Left forelimb (tissue), 1 donor: ENCODE measurements around the gene ST6GALNAC4.

Experiments
- DNase-seq: peaks from one replicate; pipeline ENCODE4 v3.0.0-alpha.2; 2018; ENCODE audit warnings: low spot score

Gene ST6GALNAC4, protein sequence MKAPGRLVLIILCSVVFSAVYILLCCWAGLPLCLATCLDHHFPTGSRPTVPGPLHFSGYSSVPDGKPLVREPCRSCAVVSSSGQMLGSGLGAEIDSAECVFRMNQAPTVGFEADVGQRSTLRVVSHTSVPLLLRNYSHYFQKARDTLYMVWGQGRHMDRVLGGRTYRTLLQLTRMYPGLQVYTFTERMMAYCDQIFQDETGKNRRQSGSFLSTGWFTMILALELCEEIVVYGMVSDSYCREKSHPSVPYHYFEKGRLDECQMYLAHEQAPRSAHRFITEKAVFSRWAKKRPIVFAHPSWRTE

GRCh38 chr9:127916720-127917581, at the start of gene ST6GALNAC4:
Gene ST6GALNAC4, minus strand, starts transcription at chr9:127917041. Its CDS starts 622 bp downstream, at chr9:127916419.
- DNase-seq = peak; percentile 98

- no peak for DNase-seq
These were observed 49.1 kb upstream of the ST6GALNAC4 start for GRCh38 chr9:127965953-127966352.

GRCh38 chr9:127963359-127964064, 46.7 kb upstream of the ST6GALNAC4 start:
- DNase-seq = no peak

DNA sequence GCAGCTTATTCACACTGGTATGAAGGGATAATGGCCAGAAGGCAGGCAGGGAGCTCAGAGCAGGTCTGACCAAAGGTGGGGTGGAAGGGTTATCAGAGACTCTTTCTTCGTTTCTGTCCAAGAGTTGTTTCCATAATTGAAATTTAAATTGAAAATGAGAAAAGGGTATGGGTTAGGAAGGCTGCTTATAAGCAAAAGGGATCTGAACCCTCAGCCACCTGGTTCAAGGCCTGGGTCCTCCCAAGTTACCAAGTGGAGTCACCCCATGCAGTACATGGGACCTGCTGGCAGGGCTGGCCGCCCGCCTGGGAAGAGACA, 46.2 kb upstream of the ST6GALNAC4 start:
- no peak for DNase-seq

DNA sequence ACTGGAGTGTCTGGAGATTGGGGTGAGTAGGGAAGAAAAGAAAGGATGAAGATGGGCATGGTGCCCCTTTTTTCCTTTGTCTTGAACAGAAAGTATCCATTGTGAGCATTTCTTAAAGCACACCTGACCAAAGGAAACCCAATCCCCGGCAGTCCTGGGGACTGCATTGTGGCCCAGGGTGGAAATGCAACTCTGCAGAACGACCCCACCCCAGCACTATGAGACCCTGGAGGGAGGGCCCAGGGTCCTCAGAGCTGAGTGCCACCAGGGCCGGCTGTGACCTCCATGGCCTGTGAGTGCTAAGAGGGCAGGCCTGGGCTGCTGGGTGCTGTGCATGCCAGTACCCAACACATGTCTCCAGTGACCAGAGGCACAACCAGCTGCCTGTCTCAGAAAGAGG, 45.4 kb upstream of the ST6GALNAC4 start:
- DNase-seq = no peak

- DNase-seq = no peak
These were observed 44.8 kb upstream of the ST6GALNAC4 start for GRCh38 chr9:127961613-127962155.

GRCh38 chr9:127961155-127961490, 44.3 kb upstream of the ST6GALNAC4 start:
- DNase-seq = no peak

DNA sequence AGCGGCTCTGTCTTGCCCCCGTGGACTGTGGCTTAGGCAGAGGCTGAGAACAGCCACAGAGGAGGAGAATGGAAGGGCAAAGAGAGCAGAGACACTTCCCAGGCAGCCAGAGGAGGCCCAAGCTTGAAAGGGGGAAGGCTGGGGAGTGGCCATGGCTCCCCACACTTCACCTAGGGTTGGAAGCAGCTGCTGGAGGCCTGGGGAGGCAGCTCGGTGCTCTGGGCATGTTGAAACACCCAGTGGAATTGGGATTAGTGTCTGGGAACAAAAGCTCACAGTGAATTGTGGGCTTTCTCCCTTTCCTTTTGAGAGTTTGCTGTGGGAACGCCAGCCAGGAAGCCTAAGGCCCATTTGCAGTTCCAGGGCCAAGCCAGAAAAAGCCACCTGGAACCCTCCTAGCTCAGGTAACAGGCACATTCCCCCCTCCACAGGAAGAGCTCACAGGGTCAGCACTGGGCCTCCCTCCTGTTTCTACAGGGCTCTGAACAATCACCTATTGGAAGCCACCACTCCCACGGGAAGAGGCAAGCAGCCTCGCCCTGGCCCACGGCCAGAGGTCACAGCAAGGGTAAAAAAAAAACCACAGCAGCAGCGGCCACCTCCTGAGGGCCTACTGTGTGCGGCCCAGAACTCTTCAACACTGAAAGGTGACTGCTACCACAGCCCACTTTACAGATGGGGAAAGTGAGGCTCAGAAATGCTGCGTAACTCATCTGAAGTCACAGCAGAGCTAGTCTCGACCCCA, 43.7 kb upstream of the ST6GALNAC4 start:
- DNase-seq = no peak

GRCh38 chr9:127959841-127960409, 43.1 kb upstream of the ST6GALNAC4 start:
- DNase-seq = no peak

GRCh38 chr9:127959398-127959797, 42.6 kb upstream of the ST6GALNAC4 start:
- DNase-seq = no peak

DNA sequence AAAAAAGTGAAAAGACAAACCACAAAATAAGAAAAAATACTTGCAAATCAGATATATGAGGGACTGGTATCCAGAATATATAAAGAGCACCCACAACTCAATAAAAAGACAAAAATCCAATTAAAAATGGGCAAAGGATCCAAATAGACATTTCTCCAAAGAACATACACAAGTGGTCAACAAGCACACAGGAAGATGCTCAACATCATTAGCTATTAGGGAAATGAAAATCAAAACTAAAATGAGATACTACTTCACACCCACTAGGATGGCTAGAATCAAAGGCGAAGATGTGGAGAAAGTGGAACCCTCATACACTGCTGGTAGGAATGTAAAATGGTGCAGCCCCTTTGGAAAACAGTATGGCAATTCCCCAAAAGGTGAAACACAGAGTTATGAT, 41.9 kb upstream of the ST6GALNAC4 start:
- no peak for DNase-seq

GRCh38 chr9:127955294-127956015, 38.6 kb upstream of the ST6GALNAC4 start:
- no peak for DNase-seq

DNA sequence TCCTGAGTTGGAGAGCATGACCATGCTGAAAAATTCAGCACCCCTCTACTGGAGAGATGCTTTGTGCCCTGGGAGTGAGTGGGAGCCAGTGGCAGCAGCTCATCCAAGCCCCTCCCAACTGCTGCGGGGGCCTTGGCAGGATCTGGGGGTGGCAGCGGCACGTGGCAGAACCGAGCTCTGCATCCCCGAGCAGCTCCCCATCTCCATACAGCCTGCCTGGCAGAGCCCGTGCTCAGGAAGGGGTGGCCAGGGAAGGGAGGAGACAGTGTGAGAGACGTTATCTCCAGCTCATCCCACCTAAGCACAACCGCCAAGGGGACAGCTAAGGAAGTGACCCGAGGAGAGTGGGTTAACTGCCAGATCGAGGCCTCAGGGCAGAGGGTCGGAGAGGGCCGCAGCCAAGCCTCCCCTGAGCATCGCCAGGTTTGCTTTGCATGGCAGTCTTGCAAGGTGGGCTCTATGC, 38.0 kb upstream of the ST6GALNAC4 start:
- no peak for DNase-seq

- DNase-seq = no peak
These were observed 37.1 kb upstream of the ST6GALNAC4 start for GRCh38 chr9:127953768-127954505.

GRCh38 chr9:127953154-127953553, 36.3 kb upstream of the ST6GALNAC4 start:
- DNase-seq = no peak

DNA sequence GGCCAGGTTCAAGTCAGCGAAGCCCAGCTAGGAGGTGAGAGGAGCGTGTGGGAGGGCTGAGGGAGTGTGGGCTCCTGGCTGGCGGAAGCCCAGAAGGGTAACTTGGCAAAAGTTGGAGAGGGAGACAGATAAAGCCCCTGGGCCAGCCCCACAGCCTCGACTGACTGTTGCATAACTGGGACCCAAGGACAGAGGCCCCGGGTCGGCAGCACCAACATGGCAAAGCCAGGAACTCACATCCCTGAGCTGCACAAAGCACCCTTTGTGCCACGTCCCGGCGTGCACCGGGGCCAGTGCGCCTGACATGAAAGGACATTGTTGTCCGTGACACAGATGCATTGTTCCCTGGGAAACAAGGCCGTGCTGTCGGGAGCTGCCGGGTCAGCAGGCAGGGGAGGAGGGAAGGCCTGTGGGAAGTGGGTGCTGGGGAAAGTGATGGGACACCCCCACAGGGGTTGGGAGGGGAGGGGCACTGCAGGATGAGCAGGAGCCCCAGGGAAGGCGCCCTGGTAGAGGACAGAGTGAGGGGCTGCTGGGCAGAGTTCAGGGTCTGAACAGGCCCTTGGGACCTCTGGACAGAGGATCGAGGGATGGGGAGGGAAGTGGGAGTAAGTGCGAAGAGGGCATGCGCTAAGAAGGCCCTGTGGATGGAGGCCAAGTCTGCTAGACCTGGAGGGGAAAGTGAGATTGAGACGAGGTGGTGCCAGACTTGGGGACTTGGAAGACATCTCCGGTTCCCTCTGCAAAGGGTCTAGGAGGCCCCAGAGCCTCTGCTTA, 33.9 kb upstream of the ST6GALNAC4 start:
- DNase-seq = no peak

DNA sequence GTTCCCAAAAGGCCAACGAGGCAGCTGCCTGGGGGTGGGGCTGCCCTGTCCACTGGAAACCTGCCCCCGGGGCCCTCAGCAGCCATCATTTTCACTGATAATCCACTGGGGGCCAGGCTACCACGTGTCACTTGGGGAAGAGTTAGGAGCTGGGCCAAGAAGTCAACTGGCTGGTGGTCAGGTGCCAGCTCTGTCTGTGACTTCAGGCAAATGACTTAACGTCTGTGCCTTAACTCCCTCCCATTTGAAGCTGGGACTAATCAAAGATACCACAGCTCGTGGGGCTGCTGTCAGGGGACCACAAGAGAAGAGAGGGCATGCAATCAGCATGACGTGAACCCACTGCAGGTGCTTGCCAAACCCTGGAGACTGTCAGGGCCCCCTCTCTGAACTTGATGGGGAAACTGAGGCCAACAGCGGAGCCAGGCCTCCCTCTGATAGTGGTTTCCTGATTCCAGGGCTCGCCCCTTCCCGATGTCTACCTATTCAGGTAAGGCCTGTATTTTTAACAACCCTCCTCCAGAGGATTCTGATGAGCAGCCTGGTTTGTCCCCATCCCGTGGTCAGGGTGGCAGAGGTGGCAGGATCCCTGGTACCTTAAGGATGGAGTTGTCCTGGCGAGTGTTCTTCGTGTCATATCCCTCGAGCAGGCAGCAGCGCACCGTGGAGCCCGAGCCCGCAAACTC, 33.1 kb upstream of the ST6GALNAC4 start:
- no peak for DNase-seq

DNA sequence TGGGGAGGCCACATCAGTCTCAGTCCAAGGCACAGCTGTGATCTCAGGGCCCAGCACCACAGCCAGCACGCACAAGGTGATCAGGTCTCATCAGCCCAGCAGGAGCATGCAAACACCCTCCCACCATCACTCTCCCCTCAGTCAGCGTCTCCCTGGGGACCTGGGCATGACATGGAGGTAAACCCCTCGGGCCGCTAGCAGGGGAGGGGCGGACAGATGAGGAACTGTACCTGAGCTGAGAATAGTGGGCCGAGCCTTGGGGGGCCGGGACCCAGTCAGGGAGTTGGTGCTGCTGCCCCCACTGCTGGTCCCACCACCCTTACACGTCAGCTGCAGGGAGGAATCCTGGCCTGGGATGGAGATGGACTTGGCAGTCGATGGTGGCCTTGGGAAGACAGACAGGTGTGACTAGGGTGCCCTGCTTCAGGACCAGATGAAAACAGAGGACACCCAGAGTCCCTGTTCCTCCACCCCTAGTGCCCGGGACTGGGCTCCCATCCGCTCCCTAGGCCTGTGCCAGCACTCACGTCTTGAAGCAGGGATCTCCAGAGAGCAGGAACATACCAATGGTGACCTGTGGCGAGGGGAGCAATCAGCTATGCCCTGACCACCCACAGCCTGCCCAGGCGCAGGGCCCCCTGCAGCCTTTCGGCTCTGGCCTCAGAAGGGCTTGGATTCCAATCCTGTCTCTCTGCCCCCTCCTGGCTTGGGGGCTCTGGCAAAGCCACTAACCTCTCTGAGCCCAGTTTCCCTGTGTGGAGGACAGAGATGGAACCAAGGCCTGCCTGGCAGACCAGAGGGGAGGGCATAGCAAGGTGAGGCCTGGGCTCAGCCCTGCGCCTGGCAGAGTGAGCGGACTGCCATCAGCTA, 31.2 kb upstream of the ST6GALNAC4 start:
- DNase-seq = no peak
